ENCODE data around the gene ACTL8. TPM values are rescaled to one million over a fixed set of nuclear protein-coding genes. Genes with fewer than 3 reads are reported as not detected.

Gene ACTL8
- total RNA-seq, 4 donors from 2014 or later: 0.18 to 0.50 (median 0.19) TPM; not detected in 1

GRCh38 chr1:17828991-17829390, 73.9 kb downstream of the ACTL8 start:
- H3K4me1 ChIP-seq: no peaks in the 10 kb centered on the region
- no peaks in the 10 kb centered on the region for H3K36me3 ChIP-seq
- intact Hi-C loops (cut with DNase I): no loop called here
- 32% methylated on average over 3 to 4 of the region's 4 CpGs for WGBS, 2 donors
- no peak overlapping the region for H3K4me3 ChIP-seq
- H3K9me3 ChIP-seq: no peaks in the 10 kb centered on the region
- no peak for DNase-seq
- TF ChIP-seq POLR2A (IDR thresholded peaks at IDR 0.05): no peak
- TF ChIP-seq, protein P1, sequence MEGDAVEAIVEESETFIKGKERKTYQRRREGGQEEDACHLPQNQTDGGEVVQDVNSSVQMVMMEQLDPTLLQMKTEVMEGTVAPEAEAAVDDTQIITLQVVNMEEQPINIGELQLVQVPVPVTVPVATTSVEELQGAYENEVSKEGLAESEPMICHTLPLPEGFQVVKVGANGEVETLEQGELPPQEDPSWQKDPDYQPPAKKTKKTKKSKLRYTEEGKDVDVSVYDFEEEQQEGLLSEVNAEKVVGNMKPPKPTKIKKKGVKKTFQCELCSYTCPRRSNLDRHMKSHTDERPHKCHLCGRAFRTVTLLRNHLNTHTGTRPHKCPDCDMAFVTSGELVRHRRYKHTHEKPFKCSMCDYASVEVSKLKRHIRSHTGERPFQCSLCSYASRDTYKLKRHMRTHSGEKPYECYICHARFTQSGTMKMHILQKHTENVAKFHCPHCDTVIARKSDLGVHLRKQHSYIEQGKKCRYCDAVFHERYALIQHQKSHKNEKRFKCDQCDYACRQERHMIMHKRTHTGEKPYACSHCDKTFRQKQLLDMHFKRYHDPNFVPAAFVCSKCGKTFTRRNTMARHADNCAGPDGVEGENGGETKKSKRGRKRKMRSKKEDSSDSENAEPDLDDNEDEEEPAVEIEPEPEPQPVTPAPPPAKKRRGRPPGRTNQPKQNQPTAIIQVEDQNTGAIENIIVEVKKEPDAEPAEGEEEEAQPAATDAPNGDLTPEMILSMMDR (IDR thresholded peaks at IDR 0.05): no peak
- H3K27me3 ChIP-seq: peaks cover 0 to 84% (median 0%) of the 10 kb centered on the region in 4 donors
- H3K27ac ChIP-seq: no peak overlapping the region

DNA sequence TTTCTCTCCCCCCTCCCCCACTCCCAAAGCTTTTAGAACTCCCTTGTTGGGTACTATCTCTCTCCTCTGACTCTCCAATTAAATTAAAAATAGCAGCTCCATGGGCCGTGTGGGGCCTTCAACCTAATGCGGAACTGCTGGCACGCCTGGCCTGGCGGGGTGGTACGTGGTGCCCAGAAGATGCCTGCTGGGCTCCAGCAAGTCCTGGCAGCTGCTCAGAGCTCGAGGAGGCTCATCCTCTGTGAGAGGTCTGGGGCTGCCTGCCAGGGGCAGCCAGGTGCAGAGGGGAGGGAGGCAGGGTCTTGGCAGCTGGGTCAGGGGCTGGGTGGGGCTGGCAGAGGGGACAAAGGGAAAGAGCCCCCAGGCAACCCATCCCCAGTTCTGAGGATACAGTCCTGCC, 74.4 kb downstream of the ACTL8 start:
- Histone ChIP-seq H3K4me3 (no peak overlapping the region), H3K9me3 (no peaks in the 10 kb centered on the region), H3K27ac (no peak overlapping the region), H3K36me3 (no peaks in the 10 kb centered on the region), H3K4me1 (no peaks in the 10 kb centered on the region), H3K27me3 (peaks cover 0 to 90% (median 0%) of the 10 kb centered on the region in 4 donors)
- intact Hi-C loops (cut with DNase I): no loop called here
- TF ChIP-seq, protein P1 (IDR thresholded peaks at IDR 0.05): no peak
- TF ChIP-seq POLR2A (IDR thresholded peaks at IDR 0.05): no peak
- no peak for DNase-seq
- WGBS, 2 donors: 29 to 54% methylated on average over 1 to 5 of the region's 6 CpGs

DNA sequence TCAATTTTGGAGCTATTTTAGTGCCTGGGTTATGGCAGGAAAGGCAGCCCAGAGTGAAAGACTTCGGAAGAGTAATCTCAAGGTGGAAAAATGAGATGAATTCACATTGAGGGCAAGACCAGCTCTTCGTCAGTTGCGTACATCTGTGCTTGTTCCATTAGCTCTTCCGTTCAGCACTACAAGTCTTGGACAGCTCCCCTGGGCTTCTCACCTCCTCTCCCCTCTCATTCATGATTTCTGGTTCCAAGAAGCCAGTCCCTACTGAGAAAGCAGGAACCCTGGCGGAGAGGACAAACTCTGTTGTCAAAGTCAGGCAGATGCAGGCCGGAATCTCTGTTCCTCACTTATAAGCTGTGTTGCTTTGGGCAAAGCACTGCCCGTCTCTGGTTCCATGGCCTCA, 76.5 kb downstream of the ACTL8 start:
- no peak overlapping the region for H3K4me3 ChIP-seq
- 40 to 48% methylated on average over 7 of the region's 7 CpGs for WGBS, 2 donors
- intact Hi-C loops (cut with DNase I): no loop called here
- peaks cover 0 to 88% (median 0%) of the 10 kb centered on the region in 4 donors for H3K27me3 ChIP-seq
- no peak overlapping the region for H3K27ac ChIP-seq
- H3K4me1 ChIP-seq: no peaks in the 10 kb centered on the region
- DNase-seq: no peak
- H3K36me3 ChIP-seq: no peaks in the 10 kb centered on the region
- no peak for TF ChIP-seq POLR2A (IDR thresholded peaks at IDR 0.05)
- TF ChIP-seq, protein P1 (IDR thresholded peaks at IDR 0.05): no peak
- H3K9me3 ChIP-seq: no peaks in the 10 kb centered on the region

DNA sequence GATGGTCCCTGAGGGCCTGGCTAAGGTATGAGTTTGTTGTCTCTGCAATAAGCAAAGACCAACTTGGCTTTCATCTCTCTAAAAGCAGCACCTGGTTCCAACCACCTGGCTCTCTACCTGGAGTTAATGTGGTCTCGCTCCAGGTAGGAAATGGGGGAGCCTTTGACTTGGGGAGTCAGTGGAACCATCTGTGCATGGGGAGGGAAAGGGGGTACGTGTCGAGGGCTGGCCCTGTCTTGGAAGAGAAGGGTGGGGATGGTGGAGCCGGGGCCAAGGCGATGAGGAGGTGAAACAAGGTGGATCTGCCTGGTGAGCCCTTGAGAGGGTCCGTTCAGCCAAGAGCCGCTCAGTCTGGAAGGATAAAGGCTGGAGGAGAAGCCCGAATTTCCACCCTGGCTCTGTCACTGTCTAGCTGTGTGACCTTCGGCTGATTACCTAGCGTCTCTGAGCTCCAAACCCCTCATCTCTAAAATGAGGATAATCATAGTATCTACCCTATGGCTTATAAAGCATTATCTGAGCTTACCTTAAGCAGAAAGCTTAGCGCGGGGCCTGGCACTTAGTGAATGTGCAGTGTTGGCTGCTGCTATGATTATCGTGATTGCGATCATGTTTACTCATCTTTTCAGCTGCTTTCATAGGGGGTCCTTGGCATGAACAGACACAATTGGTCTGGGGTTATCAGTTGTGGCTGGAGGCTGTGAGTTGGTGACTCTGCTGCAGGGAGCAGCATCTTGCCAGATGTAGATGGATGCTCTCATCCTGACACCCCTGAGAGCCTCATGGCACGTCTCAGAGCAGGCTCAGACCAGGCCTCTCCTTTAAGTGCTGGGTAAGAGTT, 78.7 kb downstream of the ACTL8 start:
- no peak for DNase-seq
- H3K9me3 ChIP-seq: no peaks in the 10 kb centered on the region
- no peak overlapping the region for H3K4me3 ChIP-seq
- intact Hi-C loops (cut with DNase I): no loop called here
- H3K27me3 ChIP-seq: peaks cover 0 to 76% (median 0%) of the 10 kb centered on the region in 4 donors
- H3K27ac ChIP-seq: no peak overlapping the region
- no peaks in the 10 kb centered on the region for H3K36me3 ChIP-seq
- no peaks in the 10 kb centered on the region for H3K4me1 ChIP-seq
- 74 to 79% methylated on average over 13 to 14 of the region's 15 CpGs for WGBS, 2 donors
- no peak for TF ChIP-seq POLR2A (IDR thresholded peaks at IDR 0.05)
- TF ChIP-seq, protein P1 (IDR thresholded peaks at IDR 0.05): no peak

DNA sequence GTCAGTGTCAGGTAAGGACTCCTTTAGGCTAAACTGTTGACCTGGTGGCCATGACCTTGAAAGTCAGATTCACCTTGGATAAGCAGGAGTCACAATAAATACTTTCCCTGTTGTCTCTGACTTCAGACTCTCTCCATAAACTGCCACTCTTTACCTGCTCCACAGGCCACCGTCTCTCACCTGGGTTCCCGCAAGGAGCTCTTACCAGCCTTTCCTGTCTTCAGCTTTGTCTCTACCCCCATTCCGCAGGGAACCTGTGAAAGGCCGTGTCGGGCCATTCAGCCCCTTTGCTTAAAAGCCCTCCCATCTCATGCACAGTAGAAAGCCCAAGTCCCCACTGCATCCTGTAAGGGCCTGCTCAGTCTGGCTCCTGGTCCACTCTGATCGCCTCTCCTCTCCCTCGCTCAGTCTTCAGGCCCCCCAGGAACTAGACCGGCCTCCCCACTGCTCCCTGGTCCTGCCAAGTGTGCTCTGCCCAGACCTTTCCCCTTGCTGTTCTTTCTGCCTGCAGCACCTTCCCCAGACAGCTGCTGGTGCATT, 79.5 kb downstream of the ACTL8 start:
- no peak for TF ChIP-seq POLR2A (IDR thresholded peaks at IDR 0.05)
- TF ChIP-seq, protein P1 (IDR thresholded peaks at IDR 0.05): no peak
- H3K36me3 ChIP-seq: no peaks in the 10 kb centered on the region
- intact Hi-C loops (cut with DNase I): no loop called here
- DNase-seq: no peak
- WGBS, 2 donors: 52% methylated on average over 8 of the region's 8 CpGs
- no peak overlapping the region for H3K27ac ChIP-seq
- H3K27me3 ChIP-seq: peaks cover 0 to 69% (median 0%) of the 10 kb centered on the region in 4 donors
- H3K4me3 ChIP-seq: no peak overlapping the region
- no peaks in the 10 kb centered on the region for H3K9me3 ChIP-seq
- H3K4me1 ChIP-seq: no peaks in the 10 kb centered on the region

Measured in esophagus squamous epithelium (tissue), 5 donors.